ENCODE data around the gene MYH11.
"Not testable (repeated sequence)": the region's sequence is repeated elsewhere in the genome, so short reads cannot be mapped to it uniquely, and the experiment has no call there.

The MYH11 gene

GRCh38 chr16:15839204-15839603 is 17.6 kb downstream of the MYH11 start:
- not testable (repeated sequence) for DNase-seq (ENCODE audit: low spot score)

- DNase-seq (ENCODE audit: low spot score) = no peak
Observed at GRCh38 chr16:15837761-15838160, 19.1 kb downstream of the MYH11 start.

- DNase-seq (ENCODE audit: low spot score) = no peak
Observed at GRCh38 chr16:15836965-15837611, 19.7 kb downstream of the MYH11 start.

- no peak for DNase-seq (ENCODE audit: low spot score)
Observed at GRCh38 chr16:15836074-15836473, 20.8 kb downstream of the MYH11 start.

- no peak for DNase-seq (ENCODE audit: low spot score)
Observed at GRCh38 chr16:15835136-15835878, 21.5 kb downstream of the MYH11 start.

GRCh38 chr16:15834502-15834901 is 22.3 kb downstream of the MYH11 start:
- no peak for DNase-seq (ENCODE audit: low spot score)

GRCh38 chr16:15833541-15833940 is 23.3 kb downstream of the MYH11 start:
- no peak for DNase-seq (ENCODE audit: low spot score)

- no peak for DNase-seq (ENCODE audit: low spot score)
Observed at GRCh38 chr16:15832241-15832640, 24.6 kb downstream of the MYH11 start.

GRCh38 chr16:15830832-15831451 is 25.9 kb downstream of the MYH11 start:
- no peak for DNase-seq (ENCODE audit: low spot score)

- DNase-seq (ENCODE audit: low spot score) = no peak
Observed at GRCh38 chr16:15829460-15829859, 27.4 kb downstream of the MYH11 start.

GRCh38 chr16:15827709-15828343 is 29.0 kb downstream of the MYH11 start:
- DNase-seq (ENCODE audit: low spot score) = no peak

- DNase-seq (ENCODE audit: low spot score) = no peak
Observed at GRCh38 chr16:15827299-15827698, 29.5 kb downstream of the MYH11 start.

- no peak for DNase-seq (ENCODE audit: low spot score)
Observed at GRCh38 chr16:15825750-15826305, 31.0 kb downstream of the MYH11 start.

GRCh38 chr16:15822957-15823356 is 33.9 kb downstream of the MYH11 start:
- no peak for DNase-seq (ENCODE audit: low spot score)

GRCh38 chr16:15820837-15821236 is 36.0 kb downstream of the MYH11 start:
- DNase-seq (ENCODE audit: low spot score) = no peak

- DNase-seq (ENCODE audit: low spot score) = no peak
Observed at GRCh38 chr16:15819046-15819445, 37.8 kb downstream of the MYH11 start.

- no peak for DNase-seq (ENCODE audit: low spot score)
Observed at GRCh38 chr16:15817446-15817845, 39.4 kb downstream of the MYH11 start.

- no peak for DNase-seq (ENCODE audit: low spot score)
Observed at GRCh38 chr16:15816228-15816627, 40.6 kb downstream of the MYH11 start.

GRCh38 chr16:15812401-15812750 is 44.5 kb downstream of the MYH11 start:
- not testable (repeated sequence) for DNase-seq (ENCODE audit: low spot score)

- peak; percentile 59 for DNase-seq (ENCODE audit: low spot score)
Observed at GRCh38 chr16:15811481-15812400, 45.1 kb downstream of the MYH11 start.

- no peak for DNase-seq (ENCODE audit: low spot score)
Observed at GRCh38 chr16:15810949-15811348, 45.9 kb downstream of the MYH11 start.

All from COLO829 (cell line).